PC-9 (cell line): ENCODE data around the gene EHD4.

Experiments
- EZH2 ChIP-seq: fragments of 200-600 bp; sonication (generic); IDR thresholded peaks from 2 replicates; pipeline ENCODE4 v1.8.0; 2017; ENCODE audit warnings: antibody characterized with exemption, low read depth
- TF ChIP-seq, protein P1 (sequence below): fragments of 200-600 bp; sonication (generic); conservative IDR thresholded peaks from 2 replicates; pipeline ENCODE4 v1.6.1; 2017; ENCODE audit warnings: mixed run types, antibody characterized with exemption, mild to moderate bottlenecking, moderate library complexity

- TF ChIP-seq EZH2 = no peak
- TF ChIP-seq, protein P1, sequence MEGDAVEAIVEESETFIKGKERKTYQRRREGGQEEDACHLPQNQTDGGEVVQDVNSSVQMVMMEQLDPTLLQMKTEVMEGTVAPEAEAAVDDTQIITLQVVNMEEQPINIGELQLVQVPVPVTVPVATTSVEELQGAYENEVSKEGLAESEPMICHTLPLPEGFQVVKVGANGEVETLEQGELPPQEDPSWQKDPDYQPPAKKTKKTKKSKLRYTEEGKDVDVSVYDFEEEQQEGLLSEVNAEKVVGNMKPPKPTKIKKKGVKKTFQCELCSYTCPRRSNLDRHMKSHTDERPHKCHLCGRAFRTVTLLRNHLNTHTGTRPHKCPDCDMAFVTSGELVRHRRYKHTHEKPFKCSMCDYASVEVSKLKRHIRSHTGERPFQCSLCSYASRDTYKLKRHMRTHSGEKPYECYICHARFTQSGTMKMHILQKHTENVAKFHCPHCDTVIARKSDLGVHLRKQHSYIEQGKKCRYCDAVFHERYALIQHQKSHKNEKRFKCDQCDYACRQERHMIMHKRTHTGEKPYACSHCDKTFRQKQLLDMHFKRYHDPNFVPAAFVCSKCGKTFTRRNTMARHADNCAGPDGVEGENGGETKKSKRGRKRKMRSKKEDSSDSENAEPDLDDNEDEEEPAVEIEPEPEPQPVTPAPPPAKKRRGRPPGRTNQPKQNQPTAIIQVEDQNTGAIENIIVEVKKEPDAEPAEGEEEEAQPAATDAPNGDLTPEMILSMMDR = no peak
Measured at GRCh38 chr15:41970456-41970855, 1.9 kb downstream of the EHD4 start.
